22Rv1 (cell line): Measurements from ENCODE around the gene GAPDH.

ENCODE experiments used
- H3K27ac ChIP-seq: fragments of 450-650 bp; 2 replicates; pipeline ENCODE4 v1.5.1; 2017
- ZFX ChIP-seq: fragments of 450-650 bp; IDR thresholded peaks from 2 replicates; pipeline ENCODE4 v1.6.1; 2017; ENCODE audit warnings: antibody characterized with exemption, borderline replicate concordance
- TF ChIP-seq, protein P1 (sequence below): fragments of 450-650 bp; IDR thresholded peaks from 2 replicates; pipeline ENCODE4 v1.5.1; 2017; ENCODE audit warnings: mild to moderate bottlenecking

GAPDH gene

GRCh38 chr12:6530576-6531260, 3.6 kb upstream of the GAPDH start:
- peak overlapping the region; percentile 99 for H3K27ac ChIP-seq
- TF ChIP-seq ZFX = no peak
- TF ChIP-seq, protein P1, sequence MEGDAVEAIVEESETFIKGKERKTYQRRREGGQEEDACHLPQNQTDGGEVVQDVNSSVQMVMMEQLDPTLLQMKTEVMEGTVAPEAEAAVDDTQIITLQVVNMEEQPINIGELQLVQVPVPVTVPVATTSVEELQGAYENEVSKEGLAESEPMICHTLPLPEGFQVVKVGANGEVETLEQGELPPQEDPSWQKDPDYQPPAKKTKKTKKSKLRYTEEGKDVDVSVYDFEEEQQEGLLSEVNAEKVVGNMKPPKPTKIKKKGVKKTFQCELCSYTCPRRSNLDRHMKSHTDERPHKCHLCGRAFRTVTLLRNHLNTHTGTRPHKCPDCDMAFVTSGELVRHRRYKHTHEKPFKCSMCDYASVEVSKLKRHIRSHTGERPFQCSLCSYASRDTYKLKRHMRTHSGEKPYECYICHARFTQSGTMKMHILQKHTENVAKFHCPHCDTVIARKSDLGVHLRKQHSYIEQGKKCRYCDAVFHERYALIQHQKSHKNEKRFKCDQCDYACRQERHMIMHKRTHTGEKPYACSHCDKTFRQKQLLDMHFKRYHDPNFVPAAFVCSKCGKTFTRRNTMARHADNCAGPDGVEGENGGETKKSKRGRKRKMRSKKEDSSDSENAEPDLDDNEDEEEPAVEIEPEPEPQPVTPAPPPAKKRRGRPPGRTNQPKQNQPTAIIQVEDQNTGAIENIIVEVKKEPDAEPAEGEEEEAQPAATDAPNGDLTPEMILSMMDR = no peak

DNA sequence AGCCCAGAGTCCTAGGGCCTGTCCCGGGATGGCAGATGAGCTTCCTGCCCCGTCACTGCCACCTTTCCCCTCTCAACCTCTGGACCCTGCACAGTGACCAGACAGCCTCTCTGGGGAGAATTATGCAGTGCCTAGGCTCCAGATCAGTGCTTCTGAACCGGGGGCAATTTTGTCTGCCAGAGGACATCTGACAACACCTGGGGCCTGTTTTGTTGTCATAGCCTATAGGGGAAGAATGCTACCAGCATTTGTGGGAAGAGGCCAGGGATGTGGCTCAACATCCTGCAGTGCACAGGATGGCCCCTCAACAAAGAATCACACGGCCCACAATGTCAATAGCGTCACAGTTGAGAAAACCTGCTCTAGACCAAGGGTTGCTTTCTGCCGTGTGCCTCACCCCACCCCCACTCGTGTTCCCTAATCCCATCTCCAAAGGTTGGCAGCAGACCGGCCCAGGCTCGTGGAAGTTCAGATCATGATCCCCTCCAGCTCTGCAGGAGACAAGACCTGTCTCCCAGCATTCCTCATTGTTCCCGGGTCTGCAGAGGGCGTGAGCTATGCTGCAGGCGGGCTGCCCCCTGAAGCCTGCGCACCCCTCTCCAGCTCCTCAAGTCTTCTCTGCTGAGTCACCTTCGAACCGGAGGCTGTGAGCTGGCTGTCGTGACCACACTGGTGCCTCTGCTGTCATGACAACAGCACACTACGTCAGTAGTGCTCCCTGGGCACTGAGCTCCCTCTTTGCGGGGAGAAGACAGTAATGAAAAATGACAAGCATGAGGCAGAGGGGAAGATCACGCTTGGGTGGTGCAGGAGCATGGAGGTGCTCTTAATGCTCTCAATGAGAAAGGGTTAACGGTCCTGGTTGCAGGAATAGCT, 2.0 kb upstream of the GAPDH start:
- H3K27ac ChIP-seq = peak overlapping the region; percentile 99
- TF ChIP-seq, protein P1 = no peak
- TF ChIP-seq ZFX = no peak

DNA sequence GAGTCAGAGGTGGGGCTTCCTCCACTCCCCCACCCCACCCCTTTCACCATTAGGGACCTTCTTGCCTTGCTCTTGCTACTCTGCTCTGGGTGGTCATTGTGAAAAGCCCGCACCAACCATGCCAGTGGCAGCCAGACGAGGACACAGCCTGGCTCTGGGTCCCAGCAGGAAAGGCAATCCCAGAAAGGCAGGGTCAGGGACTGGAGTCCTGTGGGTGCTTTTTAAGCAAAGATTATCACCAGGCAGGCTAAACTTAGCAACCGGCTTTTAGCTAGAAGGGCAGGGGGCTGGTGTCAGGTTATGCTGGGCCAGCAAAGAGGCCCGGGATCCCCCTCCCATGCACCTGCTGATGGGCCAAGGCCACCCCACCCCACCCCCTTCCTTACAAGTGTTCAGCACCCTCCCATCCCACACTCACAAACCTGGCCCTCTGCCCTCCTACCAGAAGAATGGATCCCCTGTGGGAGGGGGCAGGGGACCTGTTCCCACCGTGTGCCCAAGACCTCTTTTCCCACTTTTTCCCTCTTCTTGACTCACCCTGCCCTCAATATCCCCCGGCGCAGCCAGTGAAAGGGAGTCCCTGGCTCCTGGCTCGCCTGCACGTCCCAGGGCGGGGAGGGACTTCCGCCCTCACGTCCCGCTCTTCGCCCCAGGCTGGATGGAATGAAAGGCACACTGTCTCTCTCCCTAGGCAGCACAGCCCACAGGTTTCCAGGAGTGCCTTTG, 1.2 kb upstream of the GAPDH start:
- TF ChIP-seq, protein P1 = no peak
- no peak for TF ChIP-seq ZFX

GRCh38 chr12:6533653-6533922, 729 bp upstream of the GAPDH start:
- peak overlapping the region; percentile 99 for H3K27ac ChIP-seq
- TF ChIP-seq, protein P1 = no peak
- TF ChIP-seq ZFX = no peak

More for the DNA sequence above, 1.2 kb upstream of the GAPDH start:
- H3K27ac ChIP-seq = peak overlapping the region; percentile 99

DNA sequence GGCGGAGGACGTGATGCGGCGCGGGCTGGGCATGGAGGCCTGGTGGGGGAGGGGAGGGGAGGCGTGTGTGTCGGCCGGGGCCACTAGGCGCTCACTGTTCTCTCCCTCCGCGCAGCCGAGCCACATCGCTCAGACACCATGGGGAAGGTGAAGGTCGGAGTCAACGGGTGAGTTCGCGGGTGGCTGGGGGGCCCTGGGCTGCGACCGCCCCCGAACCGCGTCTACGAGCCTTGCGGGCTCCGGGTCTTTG, 303 bp downstream of the GAPDH start:
- no peak for TF ChIP-seq ZFX
- TF ChIP-seq, protein P1 = 0 out of 2 replicates have a peak, but pooled peaks have one; percentile 8
- H3K27ac ChIP-seq = peak overlapping the region; percentile 99

DNA sequence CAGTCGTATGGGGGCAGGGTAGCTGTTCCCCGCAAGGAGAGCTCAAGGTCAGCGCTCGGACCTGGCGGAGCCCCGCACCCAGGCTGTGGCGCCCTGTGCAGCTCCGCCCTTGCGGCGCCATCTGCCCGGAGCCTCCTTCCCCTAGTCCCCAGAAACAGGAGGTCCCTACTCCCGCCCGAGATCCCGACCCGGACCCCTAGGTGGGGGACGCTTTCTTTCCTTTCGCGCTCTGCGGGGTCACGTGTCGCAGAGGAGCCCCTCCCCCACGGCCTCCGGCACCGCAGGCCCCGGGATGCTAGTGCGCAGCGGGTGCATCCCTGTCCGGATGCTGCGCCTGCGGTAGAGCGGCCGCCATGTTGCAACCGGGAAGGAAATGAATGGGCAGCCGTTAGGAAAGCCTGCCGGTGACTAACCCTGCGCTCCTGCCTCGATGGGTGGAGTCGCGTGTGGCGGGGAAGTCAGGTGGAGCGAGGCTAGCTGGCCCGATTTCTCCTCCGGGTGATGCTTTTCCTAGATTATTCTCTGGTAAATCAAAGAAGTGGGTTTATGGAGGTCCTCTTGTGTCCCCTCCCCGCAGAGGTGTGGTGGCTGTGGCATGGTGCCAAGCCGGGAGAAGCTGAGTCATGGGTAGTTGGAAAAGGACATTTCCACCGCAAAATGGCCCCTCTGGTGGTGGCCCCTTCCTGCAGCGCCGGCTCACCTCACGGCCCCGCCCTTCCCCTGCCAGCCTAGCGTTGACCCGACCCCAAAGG, 804 bp downstream of the GAPDH start:
- no peak for TF ChIP-seq ZFX
- TF ChIP-seq, protein P1 = 0 out of 2 replicates have a peak, but pooled peaks have one; percentile 2
- peak overlapping the region; percentile 99 for H3K27ac ChIP-seq
